GM18505 (cell line): ENCODE data around the gene S1PR1.

ENCODE experiments used
- ATAC-seq: cut with Tn5 transposase; IDR thresholded peaks from one replicate; pipeline ENCODE4 v1.9.1; 2021; ENCODE audit not compliant: unreplicated experiment
- POLR2A ChIP-seq: IDR thresholded peaks from 4 replicates; pipeline ENCODE4 v1.6.1; 2011; ENCODE audit warnings: borderline replicate concordance; ENCODE audit not compliant: insufficient read depth, insufficient read length; ENCODE audit errors: extremely low read depth

The S1PR1 gene

DNA sequence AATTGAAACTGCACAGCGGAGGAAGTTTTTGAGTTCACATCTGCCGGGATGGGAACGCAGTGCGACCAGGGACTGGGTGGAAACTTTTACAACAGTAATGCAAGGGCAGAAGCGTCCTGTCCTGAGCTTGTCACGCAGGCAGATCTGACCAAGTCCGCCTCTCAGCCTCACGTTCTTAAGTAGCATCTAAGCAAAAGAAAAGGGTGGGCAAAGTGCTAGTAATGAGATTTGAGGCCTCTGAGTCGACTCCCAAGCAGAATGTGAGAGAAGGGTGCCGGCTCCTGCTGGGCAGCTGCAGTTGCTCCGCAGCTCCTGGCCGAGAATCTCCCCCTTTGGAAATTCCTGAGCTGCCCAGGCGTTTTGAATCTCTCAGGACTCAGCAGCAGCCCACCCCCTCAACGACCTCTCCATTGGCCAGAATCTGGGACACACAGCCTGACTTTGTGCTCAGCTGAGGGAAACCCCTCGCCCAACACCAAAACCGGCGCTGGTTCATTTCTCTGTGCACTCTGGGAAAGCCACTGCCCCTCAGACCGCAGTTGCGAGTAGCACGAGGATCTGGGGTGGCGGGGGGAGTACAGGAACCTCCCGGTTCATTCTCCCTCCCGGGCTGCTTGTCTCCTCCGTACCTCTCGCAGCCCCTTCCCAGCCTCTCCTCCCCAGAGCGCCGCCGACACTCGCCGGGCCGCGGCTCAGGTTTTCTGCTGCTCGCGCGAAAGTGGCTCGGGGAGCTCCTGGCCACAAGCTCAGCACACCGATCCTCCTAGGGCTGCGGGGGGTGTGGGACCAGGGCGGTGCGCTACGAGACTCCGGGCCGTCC lies 913 bp upstream of the S1PR1 start:
- TF ChIP-seq POLR2A = peak; percentile 57

DNA sequence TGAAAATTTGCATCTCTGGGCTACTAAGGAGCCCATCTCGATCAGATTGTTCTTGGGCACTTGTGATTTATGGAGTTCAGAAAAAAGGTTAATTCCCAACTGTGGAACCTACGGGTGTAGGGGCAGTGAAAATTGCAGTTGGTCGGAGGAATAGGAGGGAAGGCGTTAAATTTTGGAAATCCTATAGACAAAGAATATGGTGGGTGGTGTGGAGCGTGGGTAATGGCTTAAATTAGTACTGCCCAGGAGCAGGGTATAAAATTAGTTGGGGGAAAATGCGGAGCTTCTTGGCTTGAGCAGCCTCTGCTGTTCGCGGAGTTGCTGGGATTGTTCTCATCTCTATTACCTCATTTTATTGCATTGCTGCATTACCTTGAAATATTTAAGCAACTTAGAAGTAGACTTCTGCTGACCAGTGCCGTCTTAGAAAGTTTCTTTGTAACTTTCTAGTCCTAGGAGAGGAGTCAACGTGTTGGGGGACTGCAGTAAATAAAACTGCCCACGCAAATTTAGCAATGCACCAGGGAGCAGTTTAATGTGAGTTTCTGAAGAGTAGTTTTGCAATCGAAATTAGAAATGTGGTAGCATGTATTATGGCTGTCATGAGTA lies 514 bp downstream of the S1PR1 start:
- ATAC-seq = no peak
- no peak for TF ChIP-seq POLR2A

More for the DNA sequence above, 913 bp upstream of the S1PR1 start:
- peak; percentile 57 for ATAC-seq

DNA sequence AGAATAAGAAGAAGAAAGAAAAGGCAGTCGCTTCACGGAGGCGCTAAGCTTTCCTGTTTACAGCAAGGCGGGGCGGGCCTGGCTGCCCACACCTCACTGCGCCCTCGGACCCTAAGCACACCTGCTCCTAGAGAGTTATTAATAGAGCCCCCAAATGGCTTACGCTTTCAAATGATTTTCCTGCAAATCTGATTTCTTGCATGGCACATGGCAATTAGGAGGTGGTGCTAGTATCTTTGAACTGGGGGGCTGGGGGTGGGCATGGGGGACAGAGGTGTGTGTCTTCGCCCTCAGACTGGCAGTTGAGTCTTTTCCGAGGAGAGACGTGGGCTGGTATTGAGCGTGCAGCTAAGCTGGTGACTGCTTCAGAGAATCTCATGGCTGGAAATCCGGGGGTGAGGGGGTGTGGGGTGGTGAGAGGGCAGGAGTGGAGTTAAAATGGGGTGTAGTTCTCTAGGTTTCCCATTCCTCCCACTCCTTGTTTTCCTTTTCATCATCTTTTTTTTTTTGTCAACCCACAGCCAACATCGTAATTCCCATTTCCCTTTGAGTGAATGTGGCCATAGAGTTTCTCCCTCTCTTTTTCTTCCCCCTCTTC lies 1.3 kb downstream of the S1PR1 start:
- ATAC-seq = no peak

DNA sequence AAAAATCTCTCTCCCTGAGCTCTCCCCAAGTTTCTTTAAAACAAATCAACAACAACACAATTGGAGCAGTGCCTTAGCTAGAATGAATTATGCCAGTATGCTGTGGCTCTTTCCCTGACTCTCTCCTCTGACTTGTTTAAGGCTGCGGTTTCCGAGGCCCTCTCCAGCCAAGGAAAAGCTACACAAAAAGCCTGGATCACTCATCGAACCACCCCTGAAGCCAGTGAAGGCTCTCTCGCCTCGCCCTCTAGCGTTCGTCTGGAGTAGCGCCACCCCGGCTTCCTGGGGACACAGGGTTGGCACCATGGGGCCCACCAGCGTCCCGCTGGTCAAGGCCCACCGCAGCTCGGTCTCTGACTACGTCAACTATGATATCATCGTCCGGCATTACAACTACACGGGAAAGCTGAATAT lies 1.9 kb downstream of the S1PR1 start:
- ATAC-seq = peak; percentile 32

More for the DNA sequence above, 1.3 kb downstream of the S1PR1 start:
- TF ChIP-seq POLR2A = peak; percentile 54

DNA sequence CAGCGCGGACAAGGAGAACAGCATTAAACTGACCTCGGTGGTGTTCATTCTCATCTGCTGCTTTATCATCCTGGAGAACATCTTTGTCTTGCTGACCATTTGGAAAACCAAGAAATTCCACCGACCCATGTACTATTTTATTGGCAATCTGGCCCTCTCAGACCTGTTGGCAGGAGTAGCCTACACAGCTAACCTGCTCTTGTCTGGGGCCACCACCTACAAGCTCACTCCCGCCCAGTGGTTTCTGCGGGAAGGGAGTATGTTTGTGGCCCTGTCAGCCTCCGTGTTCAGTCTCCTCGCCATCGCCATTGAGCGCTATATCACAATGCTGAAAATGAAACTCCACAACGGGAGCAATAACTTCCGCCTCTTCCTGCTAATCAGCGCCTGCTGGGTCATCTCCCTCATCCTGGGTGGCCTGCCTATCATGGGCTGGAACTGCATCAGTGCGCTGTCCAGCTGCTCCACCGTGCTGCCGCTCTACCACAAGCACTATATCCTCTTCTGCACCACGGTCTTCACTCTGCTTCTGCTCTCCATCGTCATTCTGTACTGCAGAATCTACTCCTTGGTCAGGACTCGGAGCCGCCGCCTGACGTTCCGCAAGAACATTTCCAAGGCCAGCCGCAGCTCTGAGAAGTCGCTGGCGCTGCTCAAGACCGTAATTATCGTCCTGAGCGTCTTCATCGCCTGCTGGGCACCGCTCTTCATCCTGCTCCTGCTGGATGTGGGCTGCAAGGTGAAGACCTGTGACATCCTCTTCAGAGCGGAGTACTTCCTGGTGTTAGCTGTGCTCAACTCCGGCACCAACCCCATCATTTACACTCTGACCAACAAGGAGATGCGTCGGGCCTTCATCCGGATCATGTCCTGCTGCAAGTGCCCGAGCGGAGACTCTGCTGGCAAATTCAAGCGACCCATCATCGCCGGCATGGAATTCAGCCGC lies 2.5 kb downstream of the S1PR1 start:
- no peak for ATAC-seq
- no peak for TF ChIP-seq POLR2A

More for the DNA sequence above, 1.9 kb downstream of the S1PR1 start:
- no peak for TF ChIP-seq POLR2A

DNA sequence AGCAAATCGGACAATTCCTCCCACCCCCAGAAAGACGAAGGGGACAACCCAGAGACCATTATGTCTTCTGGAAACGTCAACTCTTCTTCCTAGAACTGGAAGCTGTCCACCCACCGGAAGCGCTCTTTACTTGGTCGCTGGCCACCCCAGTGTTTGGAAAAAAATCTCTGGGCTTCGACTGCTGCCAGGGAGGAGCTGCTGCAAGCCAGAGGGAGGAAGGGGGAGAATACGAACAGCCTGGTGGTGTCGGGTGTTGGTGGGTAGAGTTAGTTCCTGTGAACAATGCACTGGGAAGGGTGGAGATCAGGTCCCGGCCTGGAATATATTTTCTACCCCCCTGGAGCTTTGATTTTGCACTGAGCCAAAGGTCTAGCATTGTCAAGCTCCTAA lies 3.2 kb downstream of the S1PR1 start:
- TF ChIP-seq POLR2A = no peak
- ATAC-seq = no peak

DNA sequence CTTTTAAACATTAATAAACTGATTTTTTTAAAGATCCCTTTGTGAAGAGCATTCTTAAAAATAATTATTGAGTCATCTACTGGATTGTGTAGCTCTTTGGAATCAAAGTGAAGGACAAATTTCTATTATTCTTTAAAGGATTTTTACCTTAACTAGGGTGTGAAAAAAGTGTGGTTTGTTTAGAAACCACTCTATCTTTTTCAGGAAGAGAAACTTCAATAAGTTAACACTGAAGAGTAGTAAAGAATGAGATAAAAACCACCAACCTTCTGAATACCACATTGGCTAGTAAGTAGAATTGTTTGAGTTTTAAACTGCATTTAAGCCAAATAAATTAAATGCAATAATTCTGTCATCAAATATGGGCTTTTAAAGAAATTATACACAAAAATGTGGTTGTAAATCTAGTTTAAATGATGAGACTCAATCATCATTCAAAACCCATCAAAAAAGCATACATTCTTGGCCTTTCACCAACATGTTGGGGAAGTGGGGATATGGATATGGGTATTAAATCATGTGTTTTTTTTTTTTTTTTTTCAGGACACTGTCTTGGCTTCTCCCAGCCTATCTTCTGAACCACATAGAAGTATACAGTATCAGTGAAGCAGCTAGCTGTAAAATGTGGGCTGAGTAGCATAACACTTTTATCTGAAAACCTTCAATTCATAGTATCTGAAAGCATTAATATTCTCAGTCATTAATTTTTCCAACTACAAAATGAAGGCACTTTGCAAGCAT lies 4.8 kb downstream of the S1PR1 start:
- peak; percentile 14 for TF ChIP-seq POLR2A
- peak; percentile 27 for ATAC-seq

DNA sequence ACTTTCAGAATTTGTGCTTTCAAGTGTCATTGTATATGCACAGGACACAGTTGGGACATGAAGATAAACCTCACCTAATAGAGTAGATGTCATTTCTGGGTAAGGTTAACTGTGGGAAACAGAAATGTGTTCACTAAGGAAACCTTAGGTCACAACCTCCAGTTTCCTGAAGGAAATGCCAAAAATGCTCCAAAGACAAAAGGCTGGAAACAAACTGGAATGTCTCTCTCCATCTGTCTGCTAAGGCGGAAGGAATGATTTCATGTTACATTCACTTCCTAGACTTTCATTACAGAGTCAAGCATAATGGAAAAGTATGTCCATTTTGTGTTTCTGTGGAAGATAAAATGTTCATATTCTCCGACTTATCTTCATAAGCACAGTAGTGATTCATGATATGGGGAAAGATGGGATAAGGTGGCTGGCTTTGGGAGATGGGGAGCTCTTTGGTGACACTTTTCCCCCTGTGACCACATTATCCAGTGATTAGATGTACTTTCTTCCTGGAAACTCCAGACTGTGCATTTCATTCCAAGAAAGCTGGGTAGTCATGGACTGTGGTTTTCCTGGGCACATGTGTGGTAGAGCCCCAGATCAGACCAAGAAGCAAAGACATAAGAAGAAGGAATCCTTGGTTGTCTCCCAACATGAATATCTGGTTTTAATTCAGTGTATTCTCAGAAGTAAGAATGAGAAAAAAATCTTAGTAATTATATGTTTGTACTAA lies 5.7 kb downstream of the S1PR1 start:
- TF ChIP-seq POLR2A = no peak
- ATAC-seq = no peak

DNA sequence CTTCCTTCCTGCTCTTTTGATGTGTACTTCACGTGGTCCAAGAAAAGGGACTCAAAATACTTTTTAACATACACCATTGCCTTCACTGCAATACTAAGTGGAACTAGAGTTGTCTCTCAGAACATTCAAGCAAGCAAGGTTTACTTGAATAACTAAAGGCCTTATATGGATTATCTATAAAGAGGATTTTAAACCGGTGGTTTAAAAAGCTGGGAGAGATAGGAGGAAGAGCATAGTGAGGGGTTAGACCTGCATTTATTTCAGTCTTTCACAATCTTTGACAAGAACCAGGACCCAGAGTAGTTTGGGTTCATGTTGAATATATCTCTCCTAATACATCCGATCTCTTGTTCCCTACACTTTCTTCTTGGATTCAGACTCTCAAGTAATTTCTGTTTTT lies 6.9 kb downstream of the S1PR1 start:
- no peak for ATAC-seq
- TF ChIP-seq POLR2A = no peak

DNA sequence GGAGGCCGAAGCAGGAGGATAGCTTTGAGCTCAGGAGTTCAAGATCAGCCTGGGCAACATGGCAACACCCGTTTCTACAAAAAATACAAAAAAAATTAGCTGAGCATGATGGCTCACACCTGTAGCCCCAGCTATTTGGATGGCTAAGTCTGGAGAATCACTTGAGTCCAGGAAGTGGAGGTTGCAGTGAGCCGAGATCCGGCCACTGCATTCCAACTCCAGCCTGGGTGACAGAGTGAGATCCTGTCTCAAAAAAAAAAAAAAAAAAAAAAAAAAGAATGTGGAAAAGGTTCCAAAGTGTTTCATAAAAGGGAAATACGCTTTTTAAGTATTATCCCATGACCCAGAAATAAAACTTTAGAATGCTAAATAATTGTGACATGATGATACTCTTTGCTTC lies 8.0 kb downstream of the S1PR1 start:
- ATAC-seq = no peak
- TF ChIP-seq POLR2A = no peak

DNA sequence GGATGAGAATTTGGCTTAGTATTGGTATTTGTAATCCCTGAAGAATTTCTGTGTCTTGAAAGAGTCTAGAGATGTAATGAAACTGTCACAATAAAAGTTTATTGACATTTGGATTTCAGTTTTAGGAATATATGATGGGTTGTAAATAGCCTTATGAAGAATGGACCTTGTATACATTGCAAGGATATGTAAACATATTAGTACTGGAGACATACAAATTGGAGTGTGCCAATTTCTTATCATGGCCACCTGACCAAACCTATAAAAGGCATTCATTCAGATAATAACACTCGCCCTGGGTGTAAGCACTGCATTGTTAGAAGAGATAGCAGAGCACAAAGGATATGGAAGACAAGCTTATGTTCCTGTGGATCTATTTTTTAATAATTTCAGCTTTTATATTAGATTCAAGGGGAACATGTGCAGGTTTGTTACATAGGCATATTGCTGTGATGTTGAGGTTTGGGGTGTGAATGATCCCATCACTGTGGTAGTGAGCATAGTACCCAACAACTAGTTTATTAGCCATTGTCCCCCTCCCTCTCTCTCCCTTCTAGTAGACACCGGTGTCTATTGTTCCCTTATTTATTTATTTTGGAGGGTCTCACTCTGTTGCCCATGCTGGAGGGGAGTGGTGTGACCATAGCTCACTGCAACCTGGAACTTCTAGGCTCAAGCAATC lies 8.6 kb downstream of the S1PR1 start:
- ATAC-seq = no peak
- no peak for TF ChIP-seq POLR2A
